Left renal pelvis (tissue), 4 donors: ENCODE data around the gene PHACTR1. TPM values are rescaled to one million over a fixed set of nuclear protein-coding genes. Genes with fewer than 3 reads are reported as not detected.

Source experiments
- DNase-seq, 4 donors: peaks; one replicate each; pipeline ENCODE4 v3.0.0-alpha.2; 2013; ENCODE audit warnings: low read depth in 4 of 4, low spot score in 3 of 4
- polyA plus RNA-seq, 4 donors: library from polyadenylated mRNA; unstranded; fragments of 120-200 nt; gene quantifications; one replicate each; pipeline ENCODE4 v1.2.1, GENCODE V29; 2013; ENCODE audit not compliant: insufficient read length in 4 of 4

PHACTR1 gene
- polyA plus RNA-seq, 4 donors: 2.4 to 19.1 (median 16.0) TPM

GRCh38 chr6:12892151-12892550 lies 175.6 kb downstream of the PHACTR1 start:
- DNase-seq: no peak

- no peak for DNase-seq
Measured at GRCh38 chr6:12893036-12893435, 176.5 kb downstream of the PHACTR1 start.

GRCh38 chr6:12895721-12896120 lies 179.2 kb downstream of the PHACTR1 start:
- DNase-seq: no peak

GRCh38 chr6:12896208-12896733 lies 179.7 kb downstream of the PHACTR1 start:
- no peak for DNase-seq

GRCh38 chr6:12898603-12899002 lies 182.0 kb downstream of the PHACTR1 start:
- no peak for DNase-seq

GRCh38 chr6:12899046-12899833 lies 182.7 kb downstream of the PHACTR1 start:
- DNase-seq: no peak

- no peak for DNase-seq
Measured at GRCh38 chr6:12903246-12903645, 186.7 kb downstream of the PHACTR1 start.

- DNase-seq: no peak
Measured at GRCh38 chr6:12909833-12910232, 193.3 kb downstream of the PHACTR1 start.

GRCh38 chr6:12911427-12911826 lies 194.9 kb downstream of the PHACTR1 start:
- DNase-seq: no peak

GRCh38 chr6:12913201-12913600 lies 196.6 kb downstream of the PHACTR1 start:
- no peak for DNase-seq

- DNase-seq: no peak
Measured at GRCh38 chr6:12916006-12916405, 199.4 kb downstream of the PHACTR1 start.

- no peak for DNase-seq
Measured at GRCh38 chr6:12916420-12917136, 200.0 kb downstream of the PHACTR1 start.

- no peak for DNase-seq
Measured at GRCh38 chr6:12921467-12921866, 204.9 kb downstream of the PHACTR1 start.

GRCh38 chr6:12923644-12924235 lies 207.2 kb downstream of the PHACTR1 start:
- DNase-seq: no peak

- no peak for DNase-seq
Measured at GRCh38 chr6:12924911-12925310, 208.3 kb downstream of the PHACTR1 start.

GRCh38 chr6:12927746-12928145 lies 211.2 kb downstream of the PHACTR1 start:
- DNase-seq: no peak

GRCh38 chr6:12929678-12930077 lies 213.1 kb downstream of the PHACTR1 start:
- no peak for DNase-seq

- DNase-seq: no peak
Measured at GRCh38 chr6:12931639-12932038, 215.1 kb downstream of the PHACTR1 start.

GRCh38 chr6:12935637-12936036 lies 219.1 kb downstream of the PHACTR1 start:
- no peak for DNase-seq

GRCh38 chr6:12937971-12938370 lies 221.4 kb downstream of the PHACTR1 start:
- no peak for DNase-seq

- DNase-seq: no peak
Measured at GRCh38 chr6:12939314-12939713, 222.7 kb downstream of the PHACTR1 start.
